ENCODE measurements around the gene SCOC. TPM values are rescaled to one million over a fixed set of nuclear protein-coding genes. Genes with fewer than 3 reads are reported as not detected.

The SCOC gene
- total RNA-seq, 2 experiments from 2014 or later = 20.9 to 22.2 TPM

DNA sequence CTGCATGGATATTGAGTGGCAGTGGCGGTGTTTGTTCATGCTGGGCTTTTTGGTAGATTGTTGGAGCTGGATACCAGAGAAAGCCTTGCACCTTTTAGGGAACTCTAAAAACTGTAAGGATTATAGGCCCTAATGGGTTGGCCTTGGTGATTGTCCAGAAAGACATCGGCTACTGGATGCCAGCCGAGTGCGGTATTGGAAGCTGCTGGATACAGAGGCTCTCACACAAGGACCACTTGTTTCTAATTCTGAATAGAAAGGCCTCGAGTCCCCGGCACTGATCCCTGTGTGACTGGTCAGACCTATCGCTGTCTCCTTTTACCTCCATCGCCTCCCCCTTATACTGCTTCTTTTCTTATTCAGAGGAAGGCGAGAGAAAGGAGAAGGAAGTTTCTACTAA lies 27.3 kb upstream of the SCOC start:
- no peaks in the 10 kb centered on the region for H3K9me3 Mint-ChIP-seq
- H3K36me3 Mint-ChIP-seq (ENCODE audit: low read depth) = no peaks in the 10 kb centered on the region
- H3K4me3 Mint-ChIP-seq = no peak overlapping the region
- ChIA-PET CTCF (no interaction called here), POLR2A (no interaction called here)
- H3K27me3 Mint-ChIP-seq = peaks cover 21% of the 10 kb centered on the region
- no peak for DNase-seq
- H3K27ac Mint-ChIP-seq = no peak overlapping the region
- H3K4me1 Mint-ChIP-seq = no peaks in the 10 kb centered on the region

DNA sequence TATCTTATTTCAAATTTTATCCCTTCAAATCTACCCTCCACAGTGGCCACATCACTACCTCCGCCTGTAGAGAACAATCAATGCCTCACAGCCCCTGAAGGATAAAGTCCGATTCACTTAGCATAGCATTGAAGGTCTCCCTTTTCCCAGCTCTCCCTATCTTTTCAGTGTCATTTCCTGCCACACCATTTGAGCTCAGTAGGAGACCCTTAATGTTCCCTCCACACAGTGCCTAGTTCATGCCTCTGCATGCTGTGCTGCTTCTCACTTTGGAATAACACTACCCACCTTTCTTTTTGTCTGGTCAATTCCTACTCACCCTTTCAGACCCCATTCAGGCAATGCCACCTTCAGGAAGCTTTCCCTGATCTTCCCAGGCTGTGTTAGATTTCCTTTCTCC lies 23.6 kb upstream of the SCOC start:
- no peak overlapping the region for H3K27ac Mint-ChIP-seq

DNA sequence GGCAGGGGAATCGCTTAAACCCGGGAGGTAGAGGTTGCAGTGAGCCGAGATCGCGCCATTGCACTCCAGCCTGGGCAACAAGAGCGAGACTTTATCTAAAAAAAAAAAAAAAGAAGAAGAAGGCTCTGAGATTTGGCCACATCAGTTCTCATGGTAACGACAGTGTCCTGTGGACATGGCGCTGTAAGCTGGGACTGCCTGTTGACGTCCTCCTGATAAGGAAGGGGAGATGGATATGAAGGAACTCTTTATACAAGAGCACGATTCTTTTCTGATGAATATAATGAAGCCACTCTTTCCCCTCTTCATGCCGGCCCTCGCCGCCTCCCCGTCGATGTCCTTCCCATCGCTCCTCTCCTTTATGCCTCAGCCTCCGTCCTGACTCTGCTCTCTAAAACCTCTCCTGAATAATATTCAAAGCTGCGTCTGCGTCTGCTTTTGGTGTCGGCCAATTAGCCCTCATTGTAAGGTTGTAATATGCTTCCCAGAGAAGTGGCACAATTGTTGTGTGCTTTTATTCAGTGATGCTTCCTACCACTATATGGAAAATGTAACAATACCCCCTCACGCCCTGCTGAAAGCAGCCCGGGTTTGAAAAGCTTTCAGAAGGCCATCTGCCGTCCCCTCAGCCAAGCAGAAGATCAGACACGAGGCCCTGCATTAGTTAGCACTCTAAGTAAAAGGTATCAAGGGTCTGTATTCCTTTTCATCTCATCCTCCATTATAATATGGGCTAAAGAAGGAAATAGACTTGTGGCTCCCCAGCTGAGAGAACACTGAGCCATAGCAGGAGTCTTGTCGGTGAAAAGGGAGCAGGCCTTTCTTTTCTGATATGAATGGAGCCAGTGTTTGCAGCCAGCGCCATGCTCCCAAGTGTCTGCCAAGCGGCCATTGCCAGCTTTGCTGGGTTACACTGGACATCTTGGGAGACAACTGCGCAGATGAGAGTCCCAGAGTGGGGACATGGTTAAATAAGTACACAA lies 22.1 kb upstream of the SCOC start:
- H3K9me3 Mint-ChIP-seq = no peaks in the 10 kb centered on the region
- no peaks in the 10 kb centered on the region for H3K36me3 Mint-ChIP-seq (ENCODE audit: low read depth)
- H3K27ac Mint-ChIP-seq = no peak overlapping the region
- peaks cover 8% of the 10 kb centered on the region for H3K27me3 Mint-ChIP-seq
- POLR2A ChIA-PET = no interaction called here
- CTCF ChIA-PET = interaction anchor here (0.6 to 1.3 kb wide), 3 partner anchors 8 to 1416 kb away, joined by 3 to 4 read pairs (median 3); no protein-coding TSS in a partner anchor
- no peak overlapping the region for H3K4me3 Mint-ChIP-seq
- no peak for DNase-seq
- peaks cover 12% of the 10 kb centered on the region for H3K4me1 Mint-ChIP-seq

More for the DNA sequence above, 23.6 kb upstream of the SCOC start:
- POLR2A ChIA-PET = no interaction called here
- H3K9me3 Mint-ChIP-seq = no peaks in the 10 kb centered on the region
- H3K4me3 Mint-ChIP-seq = no peak overlapping the region
- H3K27me3 Mint-ChIP-seq = peaks cover 10% of the 10 kb centered on the region
- H3K4me1 Mint-ChIP-seq = peaks cover 12% of the 10 kb centered on the region
- H3K36me3 Mint-ChIP-seq (ENCODE audit: low read depth) = no peaks in the 10 kb centered on the region
- DNase-seq = no peak
- CTCF ChIA-PET = interaction anchor here (1.3 kb wide), 1 partner anchor 9 kb away, joined by 3 read pairs; no protein-coding TSS in a partner anchor

DNA sequence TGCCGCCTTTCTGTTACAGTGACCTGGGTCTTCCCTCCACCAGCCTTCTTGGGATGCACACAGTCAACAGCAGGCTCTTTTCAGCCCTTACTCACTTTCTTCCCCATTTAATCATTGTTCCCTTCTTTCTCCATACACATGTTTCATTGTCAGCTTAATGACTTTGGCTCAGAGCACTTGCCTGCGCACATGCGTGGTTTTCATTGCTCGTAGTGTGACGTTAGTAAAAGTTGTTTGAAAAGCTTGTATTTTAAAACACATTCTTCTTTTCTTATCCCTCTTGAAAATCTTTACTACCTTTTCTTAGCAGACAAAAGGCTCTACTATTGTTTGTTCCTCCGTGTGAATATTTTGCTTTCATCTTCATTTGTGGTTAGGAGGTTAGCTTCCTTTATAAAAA lies 19.7 kb upstream of the SCOC start:
- peaks cover 12% of the 10 kb centered on the region for H3K4me1 Mint-ChIP-seq
- H3K9me3 Mint-ChIP-seq = no peaks in the 10 kb centered on the region
- CTCF ChIA-PET = no interaction called here
- H3K27ac Mint-ChIP-seq = peak overlapping the region; percentile 47
- POLR2A ChIA-PET = no interaction called here
- H3K36me3 Mint-ChIP-seq (ENCODE audit: low read depth) = no peaks in the 10 kb centered on the region
- H3K4me3 Mint-ChIP-seq = no peak overlapping the region
- peaks cover 11% of the 10 kb centered on the region for H3K27me3 Mint-ChIP-seq
- DNase-seq = no peak

DNA sequence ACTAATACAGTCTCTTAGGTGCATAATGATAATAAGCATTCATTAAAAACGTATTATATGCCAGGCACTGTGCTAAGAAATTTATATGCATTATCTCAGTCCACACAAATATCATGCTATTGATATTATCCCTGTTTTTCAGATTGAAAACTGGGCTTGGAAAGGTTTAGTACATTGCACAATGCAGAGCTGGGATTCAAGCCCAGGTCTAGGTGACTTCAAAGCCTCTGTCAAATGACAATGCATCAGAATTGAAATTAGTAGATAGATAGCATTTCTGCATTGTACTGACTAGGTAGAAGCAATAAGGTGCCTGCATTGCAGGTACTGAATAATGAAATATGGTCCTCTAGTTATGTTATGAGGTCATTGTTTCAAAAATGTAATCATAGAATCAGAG lies 18.2 kb upstream of the SCOC start:
- DNase-seq = no peak
- H3K27ac Mint-ChIP-seq = no peak overlapping the region
- H3K36me3 Mint-ChIP-seq (ENCODE audit: low read depth) = no peaks in the 10 kb centered on the region
- H3K4me1 Mint-ChIP-seq = peaks cover 12% of the 10 kb centered on the region
- peaks cover 7% of the 10 kb centered on the region for H3K27me3 Mint-ChIP-seq
- no peaks in the 10 kb centered on the region for H3K9me3 Mint-ChIP-seq
- ChIA-PET POLR2A (no interaction called here), CTCF (no interaction called here)
- H3K4me3 Mint-ChIP-seq = no peak overlapping the region

DNA sequence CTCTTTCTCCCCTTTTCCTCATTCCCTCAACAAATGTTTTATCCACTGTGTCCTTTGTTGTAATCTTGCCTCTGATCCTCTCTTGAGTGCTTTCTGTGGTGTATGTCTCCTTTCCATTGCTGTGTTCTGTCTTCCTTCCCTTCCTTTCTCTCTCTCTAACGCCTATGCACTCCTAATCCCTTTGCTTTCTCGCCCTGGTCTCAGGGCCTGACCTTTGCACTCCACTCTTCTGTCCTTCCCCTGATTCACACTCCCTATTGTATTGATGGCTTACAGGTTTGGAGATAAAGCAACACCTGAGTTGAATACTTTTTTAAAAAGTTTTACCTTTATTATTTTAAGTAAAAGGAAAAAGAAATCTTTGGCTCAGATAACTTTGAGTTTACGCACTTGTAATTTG lies 15.6 kb upstream of the SCOC start:
- POLR2A ChIA-PET = no interaction called here
- DNase-seq = no peak
- no peaks in the 10 kb centered on the region for H3K36me3 Mint-ChIP-seq (ENCODE audit: low read depth)
- H3K9me3 Mint-ChIP-seq = no peaks in the 10 kb centered on the region
- H3K27me3 Mint-ChIP-seq = peaks cover 7% of the 10 kb centered on the region
- H3K4me3 Mint-ChIP-seq = no peak overlapping the region
- H3K4me1 Mint-ChIP-seq = peaks cover 12% of the 10 kb centered on the region
- CTCF ChIA-PET = no interaction called here
- no peak overlapping the region for H3K27ac Mint-ChIP-seq

DNA sequence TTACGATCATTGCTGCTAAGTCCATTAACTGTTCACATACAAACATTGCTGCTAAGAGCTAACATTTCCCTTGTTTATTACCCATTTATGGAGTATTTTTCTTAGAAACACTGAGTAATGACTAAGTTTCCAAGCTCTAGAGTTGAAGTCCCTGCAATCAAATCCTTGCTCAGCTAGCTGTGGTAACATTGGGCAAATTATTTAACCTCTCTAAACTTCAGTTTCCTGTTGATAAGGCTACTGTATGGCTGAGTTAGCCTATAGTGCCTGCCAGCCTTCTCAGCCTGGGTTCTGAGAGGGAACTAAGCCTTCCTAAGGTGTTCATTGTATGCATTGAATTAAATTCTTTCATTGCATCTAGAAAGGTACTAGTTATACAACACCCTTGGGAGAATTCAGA lies 15.2 kb upstream of the SCOC start:
- DNase-seq = no peak
- H3K4me1 Mint-ChIP-seq = peaks cover 9% of the 10 kb centered on the region
- ChIA-PET POLR2A (no interaction called here), CTCF (no interaction called here)
- no peak overlapping the region for H3K4me3 Mint-ChIP-seq
- no peaks in the 10 kb centered on the region for H3K9me3 Mint-ChIP-seq
- H3K27ac Mint-ChIP-seq = no peak overlapping the region
- H3K27me3 Mint-ChIP-seq = peaks cover 7% of the 10 kb centered on the region
- no peaks in the 10 kb centered on the region for H3K36me3 Mint-ChIP-seq (ENCODE audit: low read depth)

DNA sequence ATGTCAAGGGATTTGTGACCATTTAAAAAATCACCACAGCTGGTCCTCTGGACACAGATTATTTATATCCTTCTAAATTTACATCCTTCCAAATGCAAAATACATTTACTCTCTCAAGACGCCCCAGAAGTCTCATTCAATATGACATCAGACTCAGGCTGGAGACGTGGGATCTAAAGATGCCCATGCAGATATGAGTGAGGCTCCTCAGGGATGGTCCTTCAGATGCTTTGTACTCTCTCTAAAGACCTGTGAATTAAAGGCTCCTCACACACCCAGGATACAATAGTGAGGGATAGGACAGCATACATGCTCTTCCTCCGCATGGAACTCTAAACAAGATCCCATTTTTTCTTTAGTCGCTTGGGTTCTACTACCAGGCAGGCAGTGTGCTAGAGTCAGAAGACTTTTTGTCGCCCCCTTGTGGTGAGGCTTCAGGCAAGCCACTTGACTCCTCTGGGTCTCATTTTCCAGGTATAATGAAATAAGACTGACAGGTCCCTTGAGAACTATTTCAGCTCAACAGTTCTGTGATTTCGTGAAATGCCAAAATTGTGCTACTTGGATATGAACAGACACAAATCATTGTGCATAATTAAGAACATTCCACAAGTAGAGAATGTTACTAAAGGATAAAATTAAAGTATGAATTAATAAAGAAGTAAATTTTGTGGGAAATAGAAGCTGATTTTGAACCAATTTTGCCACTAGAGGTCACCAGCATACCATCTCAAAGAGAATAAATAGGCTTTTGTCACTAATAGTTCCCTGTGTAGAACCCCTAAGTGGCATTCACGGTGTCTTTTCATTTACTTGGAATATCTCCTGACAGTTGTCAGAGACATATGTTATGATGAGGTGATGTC lies 13.7 kb upstream of the SCOC start:
- Mint-ChIP-seq H3K27ac (no peak overlapping the region), H3K9me3 (no peaks in the 10 kb centered on the region), H3K27me3 (peaks cover 7% of the 10 kb centered on the region), H3K4me3 (no peak overlapping the region), H3K4me1 (no peaks in the 10 kb centered on the region), H3K36me3 (ENCODE audit: low read depth) (no peaks in the 10 kb centered on the region)
- ChIA-PET CTCF (interaction anchor here (0.6 to 2.3 kb wide), 8 partner anchors 8 to 524 kb away, joined by 3 to 10 read pairs (median 4); partner anchors contain the start of gene SCOC), POLR2A (interaction anchor here (0.6 kb wide), 2 partner anchors 250 to 543 kb away, joined by 3 to 4 read pairs; no protein-coding TSS in a partner anchor)
- DNase-seq = peak; percentile 88

DNA sequence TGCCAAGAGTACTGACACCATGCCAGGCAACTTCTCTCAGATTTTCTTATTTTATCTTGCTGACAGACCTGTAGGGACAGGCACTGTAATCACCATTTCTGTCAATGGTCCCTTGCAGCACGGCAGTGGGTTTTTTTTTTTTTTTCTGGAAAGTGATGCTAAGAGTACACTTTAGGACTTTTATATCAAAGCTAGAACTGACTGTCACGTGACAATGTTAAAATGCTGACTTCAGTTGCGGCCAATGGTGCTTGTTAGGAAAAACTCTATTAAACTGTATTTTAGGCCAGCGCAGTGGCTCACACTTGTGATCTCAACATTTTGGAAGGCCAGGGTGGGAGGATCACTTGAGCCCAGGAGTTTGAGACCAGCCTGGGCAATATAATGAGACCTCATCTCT lies 12.3 kb upstream of the SCOC start:
- Mint-ChIP-seq H3K27ac (no peak overlapping the region), H3K36me3 (ENCODE audit: low read depth) (no peaks in the 10 kb centered on the region), H3K27me3 (peaks cover 7% of the 10 kb centered on the region), H3K9me3 (no peaks in the 10 kb centered on the region), H3K4me3 (no peak overlapping the region), H3K4me1 (no peaks in the 10 kb centered on the region)
- CTCF ChIA-PET = interaction anchor here (1.8 kb wide), 1 partner anchor 13 kb away, joined by 10 read pairs; the partner anchor contains the start of gene SCOC
- POLR2A ChIA-PET = no interaction called here
- no peak for DNase-seq

DNA sequence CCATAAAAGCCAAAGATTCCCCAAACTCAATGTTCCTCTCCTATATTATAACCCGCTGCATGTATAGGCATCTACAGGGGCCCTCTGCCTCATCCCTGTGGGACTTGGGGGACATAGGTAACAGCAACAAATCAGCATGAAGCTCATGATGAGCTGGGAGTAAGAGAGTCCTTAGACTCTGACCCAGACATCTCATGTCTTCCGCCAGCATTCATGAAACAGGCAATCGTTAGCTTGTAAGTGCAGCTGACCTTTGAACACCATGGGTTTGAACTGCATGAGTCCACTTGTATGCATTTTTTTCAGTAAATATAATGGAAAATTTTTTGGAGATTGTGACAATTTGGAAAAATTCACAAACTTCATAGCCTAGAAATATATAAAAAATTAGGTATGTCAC lies 10.4 kb upstream of the SCOC start:
- no peaks in the 10 kb centered on the region for H3K9me3 Mint-ChIP-seq
- H3K27me3 Mint-ChIP-seq = peaks cover 4% of the 10 kb centered on the region
- no peak for DNase-seq
- no peak overlapping the region for H3K27ac Mint-ChIP-seq
- no peak overlapping the region for H3K4me3 Mint-ChIP-seq
- ChIA-PET CTCF (interaction anchor here (0.6 kb wide), 1 partner anchor 1073 kb away, joined by 3 read pairs; no protein-coding TSS in a partner anchor), POLR2A (no interaction called here)
- no peaks in the 10 kb centered on the region for H3K4me1 Mint-ChIP-seq
- no peaks in the 10 kb centered on the region for H3K36me3 Mint-ChIP-seq (ENCODE audit: low read depth)

DNA sequence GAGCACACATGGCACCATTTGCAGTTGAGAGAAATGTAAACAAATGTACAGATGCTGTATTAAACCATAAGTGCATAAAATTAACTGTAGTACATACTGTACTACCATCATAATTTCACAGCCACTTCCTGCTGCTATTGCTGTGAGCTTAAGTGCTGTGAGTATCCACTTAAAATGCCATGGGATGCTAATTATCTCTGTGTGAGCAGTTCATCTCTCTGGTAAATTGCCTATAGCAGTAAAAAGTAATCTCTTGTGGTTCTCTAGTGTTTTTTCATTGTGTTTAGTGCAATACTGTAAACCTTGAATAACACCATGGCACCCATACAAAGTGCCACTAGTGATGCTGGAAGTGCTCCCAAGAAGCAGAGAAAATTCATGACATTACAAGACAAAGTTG lies 9.9 kb upstream of the SCOC start:
- no peak overlapping the region for H3K4me3 Mint-ChIP-seq
- ChIA-PET CTCF (no interaction called here), POLR2A (no interaction called here)
- no peak overlapping the region for H3K27ac Mint-ChIP-seq
- H3K27me3 Mint-ChIP-seq = peaks cover 4% of the 10 kb centered on the region
- H3K9me3 Mint-ChIP-seq = no peaks in the 10 kb centered on the region
- DNase-seq = no peak
- H3K4me1 Mint-ChIP-seq = no peaks in the 10 kb centered on the region
- H3K36me3 Mint-ChIP-seq (ENCODE audit: low read depth) = no peaks in the 10 kb centered on the region

DNA sequence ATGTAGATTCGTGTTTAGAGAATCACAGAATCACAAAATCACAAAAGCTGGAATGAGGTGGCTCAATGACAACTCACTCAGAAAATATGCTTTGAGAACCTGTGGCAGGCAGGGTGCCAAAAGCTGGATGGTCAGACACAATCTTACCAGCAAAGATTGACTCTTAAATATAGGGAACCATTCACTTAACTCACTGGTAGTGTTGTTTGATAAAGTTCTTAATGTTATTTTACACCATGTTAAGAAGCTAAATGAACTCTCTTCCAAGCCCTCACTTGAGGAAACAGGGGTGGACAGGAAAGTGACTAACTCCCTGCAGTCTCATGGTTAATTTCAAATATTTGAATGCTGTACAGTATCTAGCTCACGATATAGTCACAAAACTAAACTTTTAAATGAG lies 5.7 kb upstream of the SCOC start:
- Mint-ChIP-seq H3K4me1 (peaks cover 2% of the 10 kb centered on the region), H3K27ac (no peak overlapping the region), H3K4me3 (no peak overlapping the region), H3K27me3 (no peaks in the 10 kb centered on the region), H3K9me3 (no peaks in the 10 kb centered on the region), H3K36me3 (ENCODE audit: low read depth) (no peaks in the 10 kb centered on the region)
- ChIA-PET POLR2A (interaction anchor here (0.6 kb wide), 1 partner anchor 712 kb away, joined by 3 read pairs; no protein-coding TSS in a partner anchor), CTCF (interaction anchor here (0.8 to 1.1 kb wide), 3 partner anchors 8 to 156 kb away, joined by 3 read pairs; partner anchors contain the start of gene ELMOD2)
- DNase-seq = no peak

DNA sequence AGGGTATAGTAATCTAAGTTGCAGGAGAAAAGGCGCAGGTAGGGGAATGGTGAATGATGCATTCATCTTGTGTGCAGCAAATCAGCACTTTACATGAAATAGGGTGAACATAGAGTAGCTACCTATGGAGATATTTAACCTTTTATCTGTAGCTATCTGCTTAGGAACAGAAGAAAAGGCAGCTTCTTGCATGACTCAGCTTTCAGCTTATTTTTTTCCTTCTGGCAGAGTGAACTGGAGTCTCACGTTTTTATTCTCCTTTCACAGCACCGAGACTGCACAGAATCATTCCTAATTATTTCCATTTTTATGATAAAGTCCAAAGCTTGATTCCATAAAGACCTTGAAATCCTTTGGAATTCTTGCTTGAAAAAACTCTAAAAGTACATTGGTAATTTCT lies 4.8 kb upstream of the SCOC start:
- ChIA-PET CTCF (interaction anchor here (1.4 to 1.8 kb wide), 2 partner anchors 9 to 22 kb away, joined by 3 to 5 read pairs; no protein-coding TSS in a partner anchor), POLR2A (no interaction called here)
- Mint-ChIP-seq H3K4me3 (no peak overlapping the region), H3K9me3 (no peaks in the 10 kb centered on the region), H3K4me1 (peaks cover 2% of the 10 kb centered on the region), H3K36me3 (ENCODE audit: low read depth) (no peaks in the 10 kb centered on the region), H3K27ac (no peak overlapping the region), H3K27me3 (no peaks in the 10 kb centered on the region)
- no peak for DNase-seq
